Caco-2 (cell line): ENCODE results near the gene NTF3. TPM values are rescaled to one million over a fixed set of nuclear protein-coding genes. Genes with fewer than 3 reads are reported as not detected.

ENCODE experiments used
- BruUV-seq: library from RNA; stranded (reverse); fragments of 400-500 nt; replicated peaks from 2 replicates; lab custom pipeline; 2021; lab: Mats Ljungman, UMichigan
- CTCF ChIA-PET: fragments of 300-600 bp; sonication (Branson Sonifier 250); formaldehyde crosslinking; loops from one replicate; lab custom pipeline; 2022; ENCODE audit warnings: antibody characterized with exemption; lab: Charles Lee
- POLR2A ChIA-PET: fragments of 300-600 bp; sonication (Branson Sonifier 250); formaldehyde crosslinking; loops from one replicate; lab custom pipeline; 2022; ENCODE audit warnings: antibody characterized with exemption; lab: Charles Lee
- DNase-seq, 2 experiments: peaks; one replicate each; pipeline versions ENCODE4 v3.0.0 to v3.0.0-alpha.2; 2020 to 2022
- H3K27me3 ChIP-seq: replicated peaks from 2 replicates; pipeline ENCODE4 v1.6.0; 2011; ENCODE audit warnings: low read length; ENCODE audit not compliant: control insufficient read depth, insufficient read depth
- H3K36me3 ChIP-seq: 2 replicates; pipeline ENCODE4 v1.5.1; 2011; ENCODE audit warnings: low read length; ENCODE audit not compliant: control insufficient read depth, insufficient read depth
- H3K4me1 ChIP-seq: fragments of 250-450 bp; sonication (Bioruptor Pico); 2 replicates; pipeline ENCODE4 v1.5.1; 2020; ENCODE audit warnings: mild to moderate bottlenecking
- H3K4me3 ChIP-seq: 2 replicates; pipeline ENCODE4 v1.5.1; 2011; ENCODE audit warnings: low read depth, mild to moderate bottlenecking, control low read depth, low read length
- H3K9me3 ChIP-seq: fragments of 250-450 bp; sonication (Bioruptor Pico); 2 replicates; pipeline ENCODE4 v1.5.1; 2020; ENCODE audit warnings: mild to moderate bottlenecking, moderate library complexity
- H3K27ac Mint-ChIP-seq: one replicate; pipeline ENCODE4 v1.8.0; 2022; ENCODE audit warnings: mixed read lengths; ENCODE audit not compliant: unreplicated experiment
- H3K27me3 Mint-ChIP-seq: one replicate; pipeline ENCODE4 v1.8.0; 2022; ENCODE audit warnings: mixed read lengths; ENCODE audit not compliant: insufficient read depth, unreplicated experiment
- H3K36me3 Mint-ChIP-seq: one replicate; pipeline ENCODE4 v1.8.0; 2022; ENCODE audit warnings: mild to moderate bottlenecking, mixed read lengths; ENCODE audit not compliant: insufficient read depth, unreplicated experiment
- H3K4me1 Mint-ChIP-seq: one replicate; pipeline ENCODE4 v1.8.0; 2022; ENCODE audit warnings: low read depth, mixed read lengths; ENCODE audit not compliant: unreplicated experiment
- H3K4me3 Mint-ChIP-seq: one replicate; pipeline ENCODE4 v1.8.0; 2022; ENCODE audit warnings: mild to moderate bottlenecking, moderate library complexity, mixed read lengths; ENCODE audit not compliant: unreplicated experiment
- H3K9me3 Mint-ChIP-seq: one replicate; pipeline ENCODE4 v1.8.0; 2022; ENCODE audit warnings: mixed read lengths; ENCODE audit not compliant: unreplicated experiment
- CTCF ChIP-seq, 2 experiments: fragments of 200-600 bp in 1 of 2; IDR thresholded peaks; 1 replicate in 1 of 2; 2 replicates in 1 of 2; pipeline versions ENCODE4 v1.5.1 to v1.8.0; 2011 to 2022; ENCODE audit warnings: antibody characterized with exemption in 1 of 2, control low read depth in 1 of 2, inconsistent platforms in 1 of 2, low read depth in 1 of 2, low read length in 1 of 2, mild to moderate bottlenecking in 1 of 2, moderate library complexity in 1 of 2; ENCODE audit not compliant: insufficient read depth in 1 of 2, severe bottlenecking in 1 of 2, unreplicated experiment in 1 of 2
- intact Hi-C: fragments of 100-400 bp; cut with micrococcal nuclease; formaldehyde crosslinking; loops from one replicate; pipeline ENCODE4 v1.10.0; 2022; ENCODE audit not compliant: unreplicated experiment
- total RNA-seq: library from RNA; stranded (reverse); gene quantifications from 2 replicates; pipeline ENCODE4 v1.2.3, GENCODE V29; 2022

The NTF3 gene
- total RNA-seq, 1 experiment from 2014 or later, result 5.3 TPM

GRCh38 chr12:5455045-5455444, 23.1 kb downstream of the NTF3 start:
- DNase-seq, result no peak
- Mint-ChIP-seq H3K4me1 (peaks cover 7% of the 10 kb centered on the region), H3K9me3 (no peaks in the 10 kb centered on the region), H3K27ac (no peak overlapping the region), H3K4me3 (no peak overlapping the region), H3K36me3 (peaks cover 6% of the 10 kb centered on the region), H3K27me3 (no peaks in the 10 kb centered on the region)
- Histone ChIP-seq H3K9me3 (no peaks in the 10 kb centered on the region), H3K36me3 (no peaks in the 10 kb centered on the region), H3K27me3 (no peaks in the 10 kb centered on the region), H3K4me3 (no peak overlapping the region), H3K4me1 (0 out of 2 replicates have a peak, but pooled peaks cover 9% of the 10 kb centered on the region)
- CTCF ChIA-PET, result no interaction called here
- TF ChIP-seq CTCF (IDR thresholded peaks at IDR 0.05; ENCODE audit: insufficient read depth in 1 of 2, low read depth in 1 of 2, low read length in 1 of 2, severe bottlenecking in 1 of 2, unreplicated experiment in 1 of 2), result no peak
- POLR2A ChIA-PET, result no interaction called here
- intact Hi-C loops, result no loop called here
- no TSS peak for BruUV-seq

GRCh38 chr12:5456030-5456429, 24.1 kb downstream of the NTF3 start:
- Histone ChIP-seq H3K36me3 (no peaks in the 10 kb centered on the region), H3K27me3 (no peaks in the 10 kb centered on the region), H3K4me3 (no peak overlapping the region), H3K4me1 (0 out of 2 replicates have a peak, but pooled peaks cover 9% of the 10 kb centered on the region), H3K9me3 (no peaks in the 10 kb centered on the region)
- H3K4me1 Mint-ChIP-seq, result peaks cover 7% of the 10 kb centered on the region
- no peak for TF ChIP-seq CTCF (IDR thresholded peaks at IDR 0.05; ENCODE audit: insufficient read depth in 1 of 2, low read depth in 1 of 2, low read length in 1 of 2, severe bottlenecking in 1 of 2, unreplicated experiment in 1 of 2)
- H3K36me3 Mint-ChIP-seq, result peaks cover 6% of the 10 kb centered on the region
- H3K27ac Mint-ChIP-seq, result no peak overlapping the region
- no peaks in the 10 kb centered on the region for H3K27me3 Mint-ChIP-seq
- intact Hi-C loops, result no loop called here
- no TSS peak for BruUV-seq
- no peaks in the 10 kb centered on the region for H3K9me3 Mint-ChIP-seq
- no peak overlapping the region for H3K4me3 Mint-ChIP-seq
- no peak for DNase-seq
- ChIA-PET POLR2A (no interaction called here), CTCF (no interaction called here)

- H3K4me3 ChIP-seq, result no peak overlapping the region
- Mint-ChIP-seq H3K27ac (no peak overlapping the region), H3K4me3 (no peak overlapping the region), H3K9me3 (no peaks in the 10 kb centered on the region), H3K36me3 (peaks cover 6% of the 10 kb centered on the region), H3K27me3 (no peaks in the 10 kb centered on the region), H3K4me1 (peaks cover 7% of the 10 kb centered on the region)
- no peak for DNase-seq
- BruUV-seq, result no TSS peak
- H3K36me3 ChIP-seq, result no peaks in the 10 kb centered on the region
- POLR2A ChIA-PET, result no interaction called here
- intact Hi-C loops, result no loop called here
- H3K27me3 ChIP-seq, result no peaks in the 10 kb centered on the region
- 0 out of 2 replicates have a peak, but pooled peaks cover 9% of the 10 kb centered on the region for H3K4me1 ChIP-seq
- TF ChIP-seq CTCF (IDR thresholded peaks at IDR 0.05; ENCODE audit: insufficient read depth in 1 of 2, low read depth in 1 of 2, low read length in 1 of 2, severe bottlenecking in 1 of 2, unreplicated experiment in 1 of 2), result no peak
- CTCF ChIA-PET, result interaction anchor here (0.5 kb wide), 1 partner anchor 177 kb away, joined by 3 read pairs; no protein-coding TSS in a partner anchor
- no peaks in the 10 kb centered on the region for H3K9me3 ChIP-seq
These were observed 25.0 kb downstream of the NTF3 start for GRCh38 chr12:5456906-5457305.
